CD14-positive monocyte (primary cell): Measurements from ENCODE around the gene SLC2A9. TPM values are rescaled to one million over a fixed set of nuclear protein-coding genes. Genes with fewer than 3 reads are reported as not detected.

Experiments used
- DNase-seq, 3 donors: peaks; one replicate each; pipeline ENCODE4 v3.0.0-alpha.2; 2011 to 2022
- H2AFZ ChIP-seq: 2 replicates; pipeline ENCODE4 v1.6.0; 2012; ENCODE audit warnings: mild to moderate bottlenecking, low read depth, low read length, inconsistent platforms; ENCODE audit not compliant: insufficient read depth, poor library complexity, severe bottlenecking
- H3K27ac ChIP-seq, 2 donors: 1 replicate in 1 of 2; 2 replicates in 1 of 2; pipeline ENCODE4 v1.5.1; 2012 to 2013; ENCODE audit warnings: low read length in 2 of 2, control low read depth in 1 of 2, inconsistent platforms in 1 of 2, low read depth in 1 of 2, mild to moderate bottlenecking in 1 of 2
- H3K27me3 ChIP-seq, 2 donors: one replicate each; pipeline versions ENCODE4 v1.6.0 to v1.6.1; 2011 to 2013; ENCODE audit warnings: low read length in 2 of 2; ENCODE audit not compliant: control insufficient read depth in 2 of 2, insufficient read depth in 2 of 2
- H3K36me3 ChIP-seq, 2 donors: replicated peaks in 1 of 2; 1 replicate in 1 of 2; 2 replicates in 1 of 2; pipeline versions ENCODE4 v1.5.1 to v1.6.1; 2012 to 2013; ENCODE audit warnings: low read length in 2 of 2, control low read depth in 1 of 2, inconsistent platforms in 1 of 2, mild to moderate bottlenecking in 1 of 2; ENCODE audit not compliant: insufficient read depth in 2 of 2, control insufficient read depth in 1 of 2
- H3K4me1 ChIP-seq, 2 donors: 1 replicate in 1 of 2; 2 replicates in 1 of 2; pipeline versions ENCODE4 v1.5.1 to v1.6.1; 2012 to 2013; ENCODE audit warnings: low read length in 2 of 2, control low read depth in 1 of 2, inconsistent platforms in 1 of 2, mild to moderate bottlenecking in 1 of 2, moderate library complexity in 1 of 2; ENCODE audit not compliant: insufficient read depth in 2 of 2, control insufficient read depth in 1 of 2
- H3K4me2 ChIP-seq: replicated peaks from 2 replicates; pipeline ENCODE3; 2012; ENCODE audit warnings: low read length, moderate library complexity, mild to moderate bottlenecking; ENCODE audit not compliant: poor library complexity, severe bottlenecking; ENCODE audit errors: extremely low read depth
- H3K4me3 ChIP-seq, 3 experiments: fragments of 200-600 bp in 1 of 3; sonication (generic) in 1 of 3; replicated peaks in 1 of 3; 1 replicate in 2 of 3; 2 replicates in 1 of 3; pipeline ENCODE4 v1.5.1; 2011 to 2013; ENCODE audit warnings: low read length in 3 of 3, mild to moderate bottlenecking in 3 of 3, control low read depth in 2 of 3, low read depth in 2 of 3, inconsistent platforms in 1 of 3, moderate library complexity in 1 of 3
- H3K79me2 ChIP-seq: 2 replicates; pipeline ENCODE4 v1.6.0; 2012; ENCODE audit warnings: mild to moderate bottlenecking, control low read depth, inconsistent platforms, low read length, moderate library complexity; ENCODE audit not compliant: insufficient read depth
- H3K9ac ChIP-seq: 2 replicates; pipeline ENCODE4 v1.6.0; 2017; ENCODE audit warnings: low read length, mild to moderate bottlenecking; ENCODE audit not compliant: insufficient read depth, poor library complexity, severe bottlenecking
- H3K9me3 ChIP-seq, 2 donors: replicated peaks in 1 of 2; 1 replicate in 1 of 2; 2 replicates in 1 of 2; pipeline versions ENCODE4 v1.5.1 to v1.6.1; 2012 to 2013; ENCODE audit warnings: low read length in 2 of 2, control low read depth in 1 of 2; ENCODE audit not compliant: control insufficient read depth in 1 of 2, insufficient read depth in 1 of 2
- H4K20me1 ChIP-seq: 2 replicates; pipeline ENCODE4 v1.6.0; 2012; ENCODE audit warnings: mild to moderate bottlenecking, low read length, control low read depth, moderate library complexity; ENCODE audit not compliant: insufficient read depth
- H3K27ac Mint-ChIP-seq, 7 donors: one replicate each; pipeline ENCODE4 v1.8.0; 2020; ENCODE audit warnings: mild to moderate bottlenecking in 7 of 7, mixed read lengths in 7 of 7, moderate library complexity in 6 of 7, inconsistent platforms in 2 of 7
- H3K27me3 Mint-ChIP-seq, 3 donors: one replicate each; pipeline ENCODE4 v1.8.0; 2021 to 2022; ENCODE audit warnings: low read depth in 3 of 3, mild to moderate bottlenecking in 3 of 3, mixed read lengths in 3 of 3, moderate library complexity in 3 of 3, inconsistent platforms in 1 of 3
- H3K36me3 Mint-ChIP-seq, 2 donors: one replicate each; pipeline ENCODE4 v1.8.0; 2020; ENCODE audit warnings: mixed read lengths in 2 of 2, inconsistent platforms in 1 of 2, mild to moderate bottlenecking in 1 of 2
- H3K4me1 Mint-ChIP-seq: one replicate; pipeline ENCODE4 v1.8.0; 2020; ENCODE audit warnings: mild to moderate bottlenecking, mixed read lengths
- H3K4me3 Mint-ChIP-seq, 2 donors: one replicate each; pipeline ENCODE4 v1.8.0; 2020; ENCODE audit warnings: mild to moderate bottlenecking in 2 of 2, mixed read lengths in 2 of 2, moderate library complexity in 1 of 2
- H3K9me3 Mint-ChIP-seq, 7 donors: one replicate each; pipeline ENCODE4 v1.8.0; 2020 to 2022; ENCODE audit warnings: mixed read lengths in 7 of 7, mild to moderate bottlenecking in 6 of 7, moderate library complexity in 6 of 7, inconsistent platforms in 2 of 7
- CTCF ChIP-seq: fragments of 200-600 bp; IDR thresholded peaks from one replicate; pipeline ENCODE4 v1.8.0; 2022; ENCODE audit warnings: antibody characterized with exemption, mild to moderate bottlenecking
- WGBS: methylation state at CpG from one replicate; pipeline ENCODE4 v1.1.5; 2013; ENCODE audit warnings: missing lambda C conversion rate; ENCODE audit not compliant: insufficient coverage; 5-methylcytosine and 5-hydroxymethylcytosine counted together
- intact Hi-C, 2 donors: fragments of 100-400 bp; cut with micrococcal nuclease; formaldehyde crosslinking; loops; one replicate each; pipeline versions ENCODE4 v1.15.0 to v1.15.1; 2023
- polyA plus RNA-seq, 3 donors: library from polyadenylated mRNA; depleted of rRNA in 1 of 3; unstranded in 2 of 3; stranded (reverse) in 1 of 3; fragments of 300-500 nt in 2 of 3; fragments of >200 nt in 1 of 3; fragmentation: Illumina TruSeq in 2 of 3; gene quantifications; 1 replicate in 2 of 3; 2 replicates in 1 of 3; pipeline ENCODE4 v1.2.3, GENCODE V29; 2012 to 2021

The SLC2A9 gene
- polyA plus RNA-seq, 3 donors, result 27.3 to 38.6 (median 34.7) TPM

- no peak overlapping the region for H3K27ac ChIP-seq
- 100% methylated on average over 3 of the region's 4 CpGs for WGBS
- peak overlapping the region in 2 of 7 donors; percentile 37 to 72 for H3K27ac Mint-ChIP-seq
- TF ChIP-seq CTCF, result no peak
- H3K4me1 Mint-ChIP-seq, result peaks cover 28% of the 10 kb centered on the region
- H3K36me3 Mint-ChIP-seq, result peaks cover 42 to 73% of the 10 kb centered on the region in 2 donors
- H3K9ac ChIP-seq, result no peak overlapping the region
- peaks cover 70% of the 10 kb centered on the region for H4K20me1 ChIP-seq
- no peak overlapping the region for H3K4me2 ChIP-seq
- no peaks in the 10 kb centered on the region for H3K27me3 Mint-ChIP-seq
- no peak overlapping the region for H3K4me3 ChIP-seq
- H3K36me3 ChIP-seq, result peaks cover 29 to 74% of the 10 kb centered on the region in 2 donors
- H3K9me3 Mint-ChIP-seq, result peaks cover 0 to 3% (median 0%) of the 10 kb centered on the region in 7 donors
- no peaks in the 10 kb centered on the region for H3K27me3 ChIP-seq
- H3K4me1 ChIP-seq, result peaks cover 18% of the 10 kb centered on the region in 2 donors
- no peak for DNase-seq
- no peak overlapping the region for H3K4me3 Mint-ChIP-seq
- no peak overlapping the region for H2AFZ ChIP-seq
- H3K9me3 ChIP-seq, result no peaks in the 10 kb centered on the region
- intact Hi-C loops, result no loop called here
- peaks cover 86% of the 10 kb centered on the region for H3K79me2 ChIP-seq
Observed at GRCh38 chr4:10001757-10002156, 19.5 kb downstream of the SLC2A9 start.

- peak overlapping the region in 2 of 7 donors; percentile 38 to 45 for H3K27ac Mint-ChIP-seq
- H3K9me3 ChIP-seq, result no peaks in the 10 kb centered on the region
- H3K4me1 ChIP-seq, result peaks cover 1% of the 10 kb centered on the region in 2 donors
- intact Hi-C loops, result no loop called here
- H3K9ac ChIP-seq, result no peak overlapping the region
- 100% methylated on average over 1 of the region's 4 CpGs for WGBS
- H3K4me3 Mint-ChIP-seq, result no peak overlapping the region
- no peak overlapping the region for H2AFZ ChIP-seq
- no peak for TF ChIP-seq CTCF
- no peaks in the 10 kb centered on the region for H3K27me3 Mint-ChIP-seq
- peaks cover 78% of the 10 kb centered on the region for H3K79me2 ChIP-seq
- no peak overlapping the region for H3K4me2 ChIP-seq
- DNase-seq, result no peak
- peaks cover 0 to 3% (median 0%) of the 10 kb centered on the region in 7 donors for H3K9me3 Mint-ChIP-seq
- peaks cover 56 to 87% of the 10 kb centered on the region in 2 donors for H3K36me3 Mint-ChIP-seq
- H3K4me3 ChIP-seq, result no peak overlapping the region
- H4K20me1 ChIP-seq, result peaks cover 72% of the 10 kb centered on the region
- peaks cover 45 to 87% of the 10 kb centered on the region in 2 donors for H3K36me3 ChIP-seq
- H3K27ac ChIP-seq, result no peak overlapping the region
- no peaks in the 10 kb centered on the region for H3K27me3 ChIP-seq
- H3K4me1 Mint-ChIP-seq, result peaks cover 14% of the 10 kb centered on the region
Observed at GRCh38 chr4:9999956-10000561, 21.2 kb downstream of the SLC2A9 start.
